ENCODE data around the gene TOMM20L.
"Not testable (repeated sequence)": the region's sequence is repeated elsewhere in the genome, so short reads cannot be mapped to it uniquely, and the experiment has no call there.

The TOMM20L gene

GRCh38 chr14:58395812-58396788, at the start of gene TOMM20L:
Gene TOMM20L (plus strand): TSS chr14:58395930. CDS start chr14:58395958, 28 bp downstream.
- ChIA-PET CTCF (interaction anchor here (0.6 to 1.2 kb wide), 7 partner anchors 8 to 363 kb away, joined by 3 to 4 read pairs (median 3); no protein-coding TSS in a partner anchor), POLR2A (interaction anchor here (0.5 to 2.9 kb wide), 8 partner anchors 10 to 1006 kb away, joined by 3 to 12 read pairs (median 3); partner anchors contain the start of genes ARID4A and NAA30)
- 0 out of 2 replicates have a peak, but pooled peaks have one; percentile 23 for TF ChIP-seq FOXM1 (IDR thresholded peaks at IDR 0.05; ENCODE audit: borderline replicate concordance)
- 0 out of 2 replicates have a peak, but pooled peaks have one; percentile 83 for TF ChIP-seq LEF1 (IDR thresholded peaks at IDR 0.05; ENCODE audit: borderline replicate concordance)
- TF ChIP-seq TARDBP (IDR thresholded peaks at IDR 0.05), result no peak
- no peak for TF ChIP-seq ELF4 (IDR thresholded peaks at IDR 0.05)
- TF ChIP-seq L3MBTL2 (conservative IDR thresholded peaks at IDR 0.05), result peak; percentile 36
- TF ChIP-seq CTBP1 (IDR thresholded peaks at IDR 0.05; ENCODE audit: borderline replicate concordance), result no peak
- DNase-seq (ENCODE audit: extremely low spot score), result peak; percentile 89

- no peak for TF ChIP-seq FOXK2 (IDR thresholded peaks at IDR 0.05)
- TF ChIP-seq HDGF (IDR thresholded peaks at IDR 0.05; ENCODE audit: borderline replicate concordance), result no peak
- TF ChIP-seq NFRKB (IDR thresholded peaks at IDR 0.05), result no peak
- TF ChIP-seq ZNF384 (IDR thresholded peaks at IDR 0.05), result no peak
- TF ChIP-seq ELF4 (IDR thresholded peaks at IDR 0.05), result no peak
- no peak for TF ChIP-seq ARNT (IDR thresholded peaks at IDR 0.05)
- POLR2A ChIA-PET, result no interaction called here
- CTCF ChIA-PET, result no interaction called here
- no peak for DNase-seq (ENCODE audit: extremely low spot score)
Observed at GRCh38 chr14:58353516-58354299, 42.0 kb upstream of the TOMM20L start.

- POLR2A ChIA-PET, result no interaction called here
- CTCF ChIA-PET, result no interaction called here
Observed at GRCh38 chr14:58354808-58355207, 40.9 kb upstream of the TOMM20L start.

GRCh38 chr14:58356268-58356667, 39.5 kb upstream of the TOMM20L start:
- DNase-seq (ENCODE audit: extremely low spot score), result no peak
- ChIA-PET CTCF (no interaction called here), POLR2A (no interaction called here)
- TF ChIP-seq FOXA1 (IDR thresholded peaks at IDR 0.05) (no peak), LEF1 (IDR thresholded peaks at IDR 0.05; ENCODE audit: borderline replicate concordance) (no peak), NFRKB (IDR thresholded peaks at IDR 0.05) (no peak), ZNF384 (IDR thresholded peaks at IDR 0.05) (no peak), TARDBP (IDR thresholded peaks at IDR 0.05) (no peak), FOXM1 (IDR thresholded peaks at IDR 0.05; ENCODE audit: borderline replicate concordance) (no peak), CTBP1 (IDR thresholded peaks at IDR 0.05; ENCODE audit: borderline replicate concordance) (no peak), PKNOX1 (IDR thresholded peaks at IDR 0.05) (no peak), ELF4 (IDR thresholded peaks at IDR 0.05) (no peak), HDGF (IDR thresholded peaks at IDR 0.05; ENCODE audit: borderline replicate concordance) (no peak), SP1 (IDR thresholded peaks at IDR 0.05) (no peak), ARNT (IDR thresholded peaks at IDR 0.05) (no peak), L3MBTL2 (conservative IDR thresholded peaks at IDR 0.05) (no peak), FOXK2 (IDR thresholded peaks at IDR 0.05) (no peak), SUZ12 (IDR thresholded peaks at IDR 0.05) (no peak), BHLHE40 (IDR thresholded peaks at IDR 0.05; ENCODE audit: borderline replicate concordance) (no peak)

More at GRCh38 chr14:58354808-58355207, 40.9 kb upstream of the TOMM20L start:
- no peak for TF ChIP-seq ELF4 (IDR thresholded peaks at IDR 0.05)
- TF ChIP-seq HDGF (IDR thresholded peaks at IDR 0.05; ENCODE audit: borderline replicate concordance), result no peak
- TF ChIP-seq FOXA1 (IDR thresholded peaks at IDR 0.05), result no peak
- no peak for TF ChIP-seq ZNF384 (IDR thresholded peaks at IDR 0.05)
- TF ChIP-seq SP1 (IDR thresholded peaks at IDR 0.05), result no peak
- no peak for TF ChIP-seq CTBP1 (IDR thresholded peaks at IDR 0.05; ENCODE audit: borderline replicate concordance)
- no peak for TF ChIP-seq BHLHE40 (IDR thresholded peaks at IDR 0.05; ENCODE audit: borderline replicate concordance)
- TF ChIP-seq LEF1 (IDR thresholded peaks at IDR 0.05; ENCODE audit: borderline replicate concordance), result no peak
- TF ChIP-seq SUZ12 (IDR thresholded peaks at IDR 0.05), result no peak
- no peak for TF ChIP-seq FOXM1 (IDR thresholded peaks at IDR 0.05; ENCODE audit: borderline replicate concordance)
- TF ChIP-seq L3MBTL2 (conservative IDR thresholded peaks at IDR 0.05), result no peak
- TF ChIP-seq ARNT (IDR thresholded peaks at IDR 0.05), result no peak
- no peak for TF ChIP-seq FOXK2 (IDR thresholded peaks at IDR 0.05)
- no peak for TF ChIP-seq PKNOX1 (IDR thresholded peaks at IDR 0.05)
- no peak for TF ChIP-seq TARDBP (IDR thresholded peaks at IDR 0.05)
- no peak for TF ChIP-seq NFRKB (IDR thresholded peaks at IDR 0.05)
- no peak for DNase-seq (ENCODE audit: extremely low spot score)

GRCh38 chr14:58362272-58362671, 33.5 kb upstream of the TOMM20L start:
- CTCF ChIA-PET; POLR2A ChIA-PET; DNase-seq (ENCODE audit: extremely low spot score): not testable (repeated sequence)

GRCh38 chr14:58362798-58363412, 32.8 kb upstream of the TOMM20L start:
- TF ChIP-seq FOXK2 (IDR thresholded peaks at IDR 0.05) (no peak), L3MBTL2 (conservative IDR thresholded peaks at IDR 0.05) (no peak)
- peak; percentile 16 for DNase-seq (ENCODE audit: extremely low spot score)
- POLR2A ChIA-PET, result no interaction called here
- CTCF ChIA-PET, result no interaction called here
